Measurements from ENCODE around the gene KIF2A.
A peak's percentile ranks its signal among the peaks of the same experiment; 100 is the strongest.

The KIF2A gene

GRCh38 chr5:62371409-62371808 is 65.4 kb downstream of the KIF2A start:
- DNase-seq (ENCODE audit: low read depth) = no peak
- H3K4me3 ChIP-seq (ENCODE audit: low read depth, low read length) = no peak overlapping the region
- no peak for TF ChIP-seq CTCF (conservative IDR thresholded peaks at IDR 0.05; ENCODE audit: low read depth, low read length)

GRCh38 chr5:62372600-62372999 is 66.6 kb downstream of the KIF2A start:
- H3K4me3 ChIP-seq (ENCODE audit: low read depth, low read length) = no peak overlapping the region
- DNase-seq (ENCODE audit: low read depth) = no peak
- no peak for TF ChIP-seq CTCF (conservative IDR thresholded peaks at IDR 0.05; ENCODE audit: low read depth, low read length)

GRCh38 chr5:62373382-62373781 is 67.4 kb downstream of the KIF2A start:
- no peak for TF ChIP-seq CTCF (conservative IDR thresholded peaks at IDR 0.05; ENCODE audit: low read depth, low read length)
- no peak for DNase-seq (ENCODE audit: low read depth)
- H3K4me3 ChIP-seq (ENCODE audit: low read depth, low read length) = no peak overlapping the region

GRCh38 chr5:62374090-62374489 is 68.1 kb downstream of the KIF2A start:
- no peak for DNase-seq (ENCODE audit: low read depth)
- no peak overlapping the region for H3K4me3 ChIP-seq (ENCODE audit: low read depth, low read length)
- TF ChIP-seq CTCF (conservative IDR thresholded peaks at IDR 0.05; ENCODE audit: low read depth, low read length) = no peak

- TF ChIP-seq CTCF (conservative IDR thresholded peaks at IDR 0.05; ENCODE audit: low read depth, low read length) = no peak
- no peak for DNase-seq (ENCODE audit: low read depth)
These were observed 69.6 kb downstream of the KIF2A start for GRCh38 chr5:62375627-62376026.

GRCh38 chr5:62376064-62376463 is 70.1 kb downstream of the KIF2A start:
- TF ChIP-seq CTCF (conservative IDR thresholded peaks at IDR 0.05; ENCODE audit: low read depth, low read length) = no peak
- no peak overlapping the region for H3K4me3 ChIP-seq (ENCODE audit: low read depth, low read length)
- DNase-seq (ENCODE audit: low read depth) = peak; percentile 30

More at GRCh38 chr5:62375627-62376026, 69.6 kb downstream of the KIF2A start:
- H3K4me3 ChIP-seq (ENCODE audit: low read depth, low read length) = no peak overlapping the region

GRCh38 chr5:62385131-62385530 is 79.1 kb downstream of the KIF2A start:
- TF ChIP-seq CTCF (conservative IDR thresholded peaks at IDR 0.05; ENCODE audit: low read depth, low read length) = no peak
- no peak for DNase-seq (ENCODE audit: low read depth)
- no peak overlapping the region for H3K4me3 ChIP-seq (ENCODE audit: low read depth, low read length)

All from choroid plexus epithelial cell (primary cell).